PC-9 (cell line): ENCODE data around the gene STX8.
A peak's percentile ranks its signal among the peaks of the same experiment; 100 is the strongest.

Source experiments
- CTCF ChIP-seq: fragments of 200-600 bp; sonication (generic); conservative IDR thresholded peaks from 2 replicates; pipeline ENCODE4 v1.6.1; 2017; ENCODE audit warnings: mixed run types, antibody characterized with exemption, mild to moderate bottlenecking, moderate library complexity
- EZH2 ChIP-seq: fragments of 200-600 bp; sonication (generic); IDR thresholded peaks from 2 replicates; pipeline ENCODE4 v1.8.0; 2017; ENCODE audit warnings: antibody characterized with exemption, low read depth

DNA sequence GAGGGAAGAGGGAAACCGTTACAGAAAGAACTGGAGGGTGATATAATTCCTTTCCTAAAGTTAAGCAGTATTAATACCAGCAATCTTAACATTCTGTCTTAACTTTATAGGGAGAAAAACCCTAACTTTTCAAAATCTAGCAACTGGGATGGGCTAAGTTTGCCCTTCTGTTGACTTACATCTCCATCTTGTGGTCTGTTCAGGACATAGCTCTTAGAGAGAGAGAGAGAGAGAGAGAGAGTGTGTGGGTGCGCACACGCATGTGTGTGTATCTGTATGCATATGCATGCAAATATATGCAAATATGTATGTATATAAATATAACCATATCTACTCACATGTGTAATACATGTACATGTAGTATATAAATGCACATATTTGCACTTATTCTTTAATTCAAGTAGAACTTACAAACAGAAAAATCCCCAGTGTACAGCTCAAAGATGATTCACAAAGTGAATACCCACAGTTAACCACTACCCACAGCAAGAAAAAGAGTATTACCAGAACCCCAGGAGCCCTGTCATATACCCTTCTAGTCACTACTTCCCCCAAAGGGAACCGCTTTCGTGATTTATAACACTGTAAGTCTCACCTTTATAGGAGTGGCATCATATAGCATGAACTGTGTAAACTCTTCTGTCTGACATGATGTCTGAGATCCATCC, 46.5 kb downstream of the STX8 start:
- TF ChIP-seq CTCF (peak; percentile 52), EZH2 (no peak)
